K562 (cell line): ENCODE results near the gene CD48.

Source experiments
- FOS ChIP-seq: IDR thresholded peaks from 3 replicates; pipeline ENCODE4 v1.6.1; 2011; ENCODE audit not compliant: insufficient read length; ENCODE audit errors: extremely low read depth
- LCOR ChIP-seq: sonication (generic); formaldehyde crosslinking; IDR thresholded peaks from 2 replicates; pipeline ENCODE4 v1.8.0; 2022; ENCODE audit warnings: mild to moderate bottlenecking, missing genetic modification reagents

GRCh38 chr1:160711276-160711601 is 383 bp downstream of the CD48 start:
- TF ChIP-seq FOS (no peak), LCOR (no peak)
